ENCODE measurements around the gene IL1R2. TPM values are rescaled to one million over a fixed set of nuclear protein-coding genes. Genes with fewer than 3 reads are reported as not detected.

The IL1R2 gene
- total and polyA plus RNA-seq, 2 of the 13 experiments (the other 11 are each of a cell fraction or from before 2014, with no cell fraction given): 3.6 to 7.3 TPM

- TF ChIP-seq HNRNPLL (IDR thresholded peaks at IDR 0.05; ENCODE audit: low read depth, low read length, poor library complexity, severe bottlenecking) (no peak), ZBTB2 (CRISPR knock-in tag; IDR thresholded peaks at IDR 0.05; ENCODE audit: low read depth) (no peak), ZNF792 (CRISPR knock-in tag; IDR thresholded peaks at IDR 0.05) (peak; percentile 76; the same call in 1 of the 2 replicates), SRSF4 (IDR thresholded peaks at IDR 0.05; ENCODE audit: low read depth, low read length, poor library complexity, severe bottlenecking) (no peak), ZSCAN25 (CRISPR knock-in tag; IDR thresholded peaks at IDR 0.05) (peak; percentile 48; the same call in 1 of the 2 replicates), ZBTB3 (CRISPR knock-in tag; IDR thresholded peaks at IDR 0.05; ENCODE audit: borderline replicate concordance, low read depth) (peak; percentile 82; the same call in 1 of the 2 replicates), POLR2AphosphoS5 (IDR thresholded peaks at IDR 0.05; ENCODE audit: low read depth, low read length) (no peak), RBAK (CRISPR knock-in tag; IDR thresholded peaks at IDR 0.05) (peak; percentile 70; the same call in 1 of the 2 replicates), HNRNPK (IDR thresholded peaks at IDR 0.05; ENCODE audit: low read depth, low read length, poor library complexity, severe bottlenecking) (no peak), NFKB2 (CRISPR knock-in tag; IDR thresholded peaks at IDR 0.05; ENCODE audit: borderline replicate concordance) (no peak; the same call in 1 of the 2 replicates), HNF4A (CRISPR knock-in tag; IDR thresholded peaks at IDR 0.05) (peak; percentile 96), ZKSCAN1 (IDR thresholded peaks at IDR 0.05; ENCODE audit: low read length) (0 out of 2 replicates have a peak, but pooled peaks have one; percentile 33), ZNF652 (CRISPR knock-in tag; IDR thresholded peaks at IDR 0.05; ENCODE audit: borderline replicate concordance, low read depth) (peak; percentile 57; the same call in 1 of the 2 replicates), TBL1XR1 (IDR thresholded peaks at IDR 0.05; ENCODE audit: borderline replicate concordance, low read length, partially characterized antibody) (peak; percentile 27), ZNF879 (CRISPR knock-in tag; IDR thresholded peaks at IDR 0.05) (no peak), ZNF672 (CRISPR knock-in tag; IDR thresholded peaks at IDR 0.05) (no peak), CERS6 (CRISPR knock-in tag; IDR thresholded peaks at IDR 0.05) (no peak)
- TF ChIP-seq, protein P1, sequence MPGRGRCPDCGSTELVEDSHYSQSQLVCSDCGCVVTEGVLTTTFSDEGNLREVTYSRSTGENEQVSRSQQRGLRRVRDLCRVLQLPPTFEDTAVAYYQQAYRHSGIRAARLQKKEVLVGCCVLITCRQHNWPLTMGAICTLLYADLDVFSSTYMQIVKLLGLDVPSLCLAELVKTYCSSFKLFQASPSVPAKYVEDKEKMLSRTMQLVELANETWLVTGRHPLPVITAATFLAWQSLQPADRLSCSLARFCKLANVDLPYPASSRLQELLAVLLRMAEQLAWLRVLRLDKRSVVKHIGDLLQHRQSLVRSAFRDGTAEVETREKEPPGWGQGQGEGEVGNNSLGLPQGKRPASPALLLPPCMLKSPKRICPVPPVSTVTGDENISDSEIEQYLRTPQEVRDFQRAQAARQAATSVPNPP (CRISPR knock-in tag; IDR thresholded peaks at IDR 0.05): no peak
- TF ChIP-seq, protein P2, sequence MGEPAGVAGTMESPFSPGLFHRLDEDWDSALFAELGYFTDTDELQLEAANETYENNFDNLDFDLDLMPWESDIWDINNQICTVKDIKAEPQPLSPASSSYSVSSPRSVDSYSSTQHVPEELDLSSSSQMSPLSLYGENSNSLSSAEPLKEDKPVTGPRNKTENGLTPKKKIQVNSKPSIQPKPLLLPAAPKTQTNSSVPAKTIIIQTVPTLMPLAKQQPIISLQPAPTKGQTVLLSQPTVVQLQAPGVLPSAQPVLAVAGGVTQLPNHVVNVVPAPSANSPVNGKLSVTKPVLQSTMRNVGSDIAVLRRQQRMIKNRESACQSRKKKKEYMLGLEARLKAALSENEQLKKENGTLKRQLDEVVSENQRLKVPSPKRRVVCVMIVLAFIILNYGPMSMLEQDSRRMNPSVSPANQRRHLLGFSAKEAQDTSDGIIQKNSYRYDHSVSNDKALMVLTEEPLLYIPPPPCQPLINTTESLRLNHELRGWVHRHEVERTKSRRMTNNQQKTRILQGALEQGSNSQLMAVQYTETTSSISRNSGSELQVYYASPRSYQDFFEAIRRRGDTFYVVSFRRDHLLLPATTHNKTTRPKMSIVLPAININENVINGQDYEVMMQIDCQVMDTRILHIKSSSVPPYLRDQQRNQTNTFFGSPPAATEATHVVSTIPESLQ (CRISPR knock-in tag; conservative IDR thresholded peaks at IDR 0.05): no peak
- TF ChIP-seq, protein P3, sequence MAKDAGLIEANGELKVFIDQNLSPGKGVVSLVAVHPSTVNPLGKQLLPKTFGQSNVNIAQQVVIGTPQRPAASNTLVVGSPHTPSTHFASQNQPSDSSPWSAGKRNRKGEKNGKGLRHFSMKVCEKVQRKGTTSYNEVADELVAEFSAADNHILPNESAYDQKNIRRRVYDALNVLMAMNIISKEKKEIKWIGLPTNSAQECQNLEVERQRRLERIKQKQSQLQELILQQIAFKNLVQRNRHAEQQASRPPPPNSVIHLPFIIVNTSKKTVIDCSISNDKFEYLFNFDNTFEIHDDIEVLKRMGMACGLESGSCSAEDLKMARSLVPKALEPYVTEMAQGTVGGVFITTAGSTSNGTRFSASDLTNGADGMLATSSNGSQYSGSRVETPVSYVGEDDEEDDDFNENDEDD (CRISPR knock-in tag; IDR thresholded peaks at IDR 0.05; ENCODE audit: borderline replicate concordance): peak; percentile 24; the same call in 1 of the 2 replicates
- TF ChIP-seq, protein P4, sequence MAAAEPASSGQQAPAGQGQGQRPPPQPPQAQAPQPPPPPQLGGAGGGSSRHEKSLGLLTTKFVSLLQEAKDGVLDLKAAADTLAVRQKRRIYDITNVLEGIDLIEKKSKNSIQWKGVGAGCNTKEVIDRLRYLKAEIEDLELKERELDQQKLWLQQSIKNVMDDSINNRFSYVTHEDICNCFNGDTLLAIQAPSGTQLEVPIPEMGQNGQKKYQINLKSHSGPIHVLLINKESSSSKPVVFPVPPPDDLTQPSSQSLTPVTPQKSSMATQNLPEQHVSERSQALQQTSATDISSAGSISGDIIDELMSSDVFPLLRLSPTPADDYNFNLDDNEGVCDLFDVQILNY (CRISPR knock-in tag; conservative IDR thresholded peaks at IDR 0.05): no peak
Measured at GRCh38 chr2:102065675-102066252, 74.0 kb downstream of the IL1R2 start (continued).
